Aorta (tissue), 5 donors: Measurements from ENCODE around the gene MCUB. TPM values are rescaled to one million over a fixed set of nuclear protein-coding genes. Genes with fewer than 3 reads are reported as not detected.
"Not testable (repeated sequence)": the region's sequence is repeated elsewhere in the genome, so short reads cannot be mapped to it uniquely, and the experiment has no call there.

Experiments used
- ATAC-seq: fragments of 200-7000 bp; cut with Tn5 transposase; one replicate; pipeline ENCODE4 v1.9.1; 2022; ENCODE audit warnings: moderate library complexity; ENCODE audit not compliant: low FRiP score
- DNase-seq, 2 donors: peaks; one replicate each; pipeline ENCODE4 v3.0.0-alpha.2; 2020
- H3K27ac ChIP-seq, 2 donors: one replicate each; pipeline ENCODE4 v1.5.1; 2013; ENCODE audit warnings: low read length in 2 of 2, mild to moderate bottlenecking in 2 of 2, moderate library complexity in 2 of 2, control low read depth in 1 of 2, inconsistent platforms in 1 of 2, low read depth in 1 of 2
- H3K27me3 ChIP-seq, 2 donors: one replicate each; pipeline ENCODE4 v1.6.1; 2013; ENCODE audit warnings: control low read depth in 1 of 2, low read length in 1 of 2, mild to moderate bottlenecking in 1 of 2, moderate library complexity in 1 of 2; ENCODE audit not compliant: insufficient read depth in 2 of 2, control insufficient read depth in 1 of 2
- H3K36me3 ChIP-seq, 2 donors: one replicate each; pipeline ENCODE4 v1.6.1; 2013; ENCODE audit warnings: control low read depth in 1 of 2, low read length in 1 of 2, mild to moderate bottlenecking in 1 of 2; ENCODE audit not compliant: insufficient read depth in 2 of 2, control insufficient read depth in 1 of 2
- H3K4me1 ChIP-seq, 2 donors: one replicate each; pipeline ENCODE4 v1.6.1; 2013; ENCODE audit warnings: low read length in 2 of 2, control low read depth in 1 of 2, mild to moderate bottlenecking in 1 of 2, moderate library complexity in 1 of 2; ENCODE audit not compliant: insufficient read depth in 2 of 2, control insufficient read depth in 1 of 2
- H3K4me3 ChIP-seq, 2 donors: one replicate each; pipeline ENCODE4 v1.5.1; 2013; ENCODE audit warnings: low read length in 2 of 2, control low read depth in 1 of 2, mild to moderate bottlenecking in 1 of 2
- H3K9me3 ChIP-seq: one replicate; pipeline ENCODE4 v1.6.1; 2013; ENCODE audit warnings: mild to moderate bottlenecking, low read length; ENCODE audit not compliant: control insufficient read depth
- WGBS, 2 donors: extraction: QIAGEN DNeasy Blood & Tissue Kit; methylation state at CpG; one replicate each; pipeline ENCODE4 v1.1.7; 2013; 5-methylcytosine and 5-hydroxymethylcytosine counted together
- intact Hi-C, 2 donors: fragments of 100-400 bp; cut with DNase I; formaldehyde crosslinking; loops; one replicate each; pipeline versions ENCODE4 v1.14.2 to v1.15.0; 2022
- polyA plus RNA-seq, 2 donors: library from polyadenylated mRNA; stranded (reverse); fragments of 200-250 nt; gene quantifications; one replicate each; pipeline ENCODE4 v1.2.3, GENCODE V29; 2013
- total RNA-seq, 2 donors: library from RNA; stranded (reverse); fragmentation: NEBNext Ultra II Directional; extraction: Animal tissue kit (Norgen Biotek cat#: 25700); gene quantifications; one replicate each; pipeline ENCODE4 v1.2.1, GENCODE V29; 2021
- donor health status: healthy with polysubstance abuse.
- donor health status: Bipolar disorder and iron deficiency.
- donor health status: DM: no; HTN: no; CAD: no.
- donor health status: DM: no; HTN: no; CAD: no.
- donor health status: DM: yes; HTN: yes; CAD: no.

Gene MCUB
- total and polyA plus RNA-seq, 4 donors, result 2.7 to 25.6 (median 8.3) TPM

DNA sequence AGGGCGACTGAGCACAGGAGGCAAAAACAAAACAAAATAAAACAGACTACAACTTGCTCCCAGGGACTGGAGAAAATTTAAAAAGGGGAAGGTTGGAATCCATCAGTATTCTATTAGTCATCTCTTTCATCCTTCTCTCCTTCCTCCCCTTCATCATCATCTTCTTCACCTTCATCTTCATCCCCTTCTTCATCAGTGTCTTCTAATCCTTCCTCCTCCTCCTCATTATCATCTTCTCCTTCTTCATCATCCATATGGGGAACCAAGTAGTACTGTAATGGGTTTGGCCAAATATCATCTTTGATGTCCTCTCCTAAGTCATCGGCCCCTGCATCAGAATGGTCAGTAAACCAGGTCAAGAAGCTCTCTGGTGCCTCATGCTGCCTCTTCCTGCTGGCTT is 6.9 kb upstream of the MCUB start:
- Histone ChIP-seq H3K9me3 (no peaks in the 10 kb centered on the region), H3K4me3 (no peak overlapping the region), H3K4me1 (no peaks in the 10 kb centered on the region), H3K36me3 (no peaks in the 10 kb centered on the region), H3K27me3 (no peaks in the 10 kb centered on the region), H3K27ac (no peak overlapping the region)
- ATAC-seq, result no peak
- DNase-seq, result no peak
- intact Hi-C loops, result no loop called here
- 98 to 100% methylated on average over 2 of the region's 2 CpGs for WGBS, 2 donors

DNA sequence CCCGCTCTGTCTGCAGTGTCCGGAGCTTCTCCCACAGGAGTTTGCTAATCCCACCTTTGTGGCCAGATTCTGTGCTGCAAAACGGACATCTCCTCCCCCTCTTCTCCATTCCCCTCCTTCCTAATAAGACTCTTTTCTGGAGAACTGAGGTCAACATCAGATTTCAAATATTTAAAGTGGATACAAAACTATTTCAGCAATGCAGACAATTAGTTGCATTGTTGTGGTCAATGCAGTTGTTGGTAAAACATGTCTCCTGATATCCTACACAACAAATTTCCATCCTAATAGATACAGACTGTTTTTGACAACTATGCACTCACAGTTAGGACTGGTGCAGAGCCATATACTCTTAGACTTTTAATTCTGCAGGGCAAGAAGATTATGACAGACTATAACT is 5.1 kb upstream of the MCUB start:
- Histone ChIP-seq H3K36me3 (no peaks in the 10 kb centered on the region), H3K4me3 (no peak overlapping the region), H3K9me3 (no peaks in the 10 kb centered on the region), H3K27me3 (no peaks in the 10 kb centered on the region), H3K27ac (no peak overlapping the region), H3K4me1 (no peaks in the 10 kb centered on the region)
- ATAC-seq (no peak), DNase-seq (no peak)
- intact Hi-C loops, result no loop called here
- 89% methylated on average over 3 of the region's 3 CpGs for WGBS, 2 donors

DNA sequence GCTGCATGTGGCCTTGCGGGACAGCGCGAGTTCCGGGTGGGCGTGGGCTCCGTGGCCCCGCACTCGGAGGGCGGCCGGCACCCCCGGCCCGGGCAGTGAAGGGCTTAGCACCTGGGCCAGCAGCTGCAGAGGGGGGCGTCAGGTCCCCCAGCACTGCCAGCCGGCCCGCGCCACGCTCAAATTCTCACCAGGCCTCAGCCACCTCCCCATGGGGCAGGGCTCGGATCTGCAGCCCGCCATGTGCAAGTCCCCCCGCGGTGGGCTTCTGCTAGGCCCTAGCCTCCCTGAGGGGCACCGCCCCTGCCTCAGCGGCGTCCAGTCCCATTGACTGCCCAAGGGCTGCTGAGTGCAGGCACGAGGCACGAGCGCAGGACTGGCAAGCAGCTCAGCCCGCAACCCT is 2.6 kb upstream of the MCUB start:
- Histone ChIP-seq H3K9me3 (no peaks in the 10 kb centered on the region), H3K27ac (no peak overlapping the region), H3K4me1 (no peaks in the 10 kb centered on the region), H3K4me3 (no peak overlapping the region), H3K27me3 (no peaks in the 10 kb centered on the region), H3K36me3 (no peaks in the 10 kb centered on the region)
- DNase-seq (no peak), ATAC-seq (no peak)
- WGBS, 2 donors, result 97 to 98% methylated on average over 28 of the region's 28 CpGs
- intact Hi-C loops, result no loop called here

DNA sequence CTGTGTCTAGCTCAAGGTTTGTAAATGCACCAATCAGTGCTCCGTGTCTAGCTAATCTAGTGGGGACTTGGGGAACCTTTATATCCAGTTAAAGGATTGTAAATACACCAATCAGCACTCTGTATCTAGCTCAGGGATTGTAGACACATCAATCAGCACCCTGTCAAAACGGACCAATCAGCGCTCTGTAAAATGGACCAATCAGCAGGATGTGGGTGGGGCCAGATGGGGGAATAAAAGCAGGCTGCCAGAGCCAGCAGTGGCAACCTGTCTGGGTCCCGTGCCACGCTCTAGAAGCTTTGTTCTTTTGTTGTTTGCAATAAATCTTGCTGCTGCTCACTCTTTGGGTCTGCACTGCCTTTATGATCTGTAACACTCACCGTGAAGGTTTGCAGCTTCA is 2.0 kb upstream of the MCUB start:
- ATAC-seq, H3K4me1 ChIP-seq, DNase-seq, H3K36me3 ChIP-seq, H3K9me3 ChIP-seq, H3K27ac ChIP-seq, H3K4me3 ChIP-seq, intact Hi-C loops, H3K27me3 ChIP-seq: not testable (repeated sequence)
- WGBS, 2 donors, result 90 to 94% methylated on average over 6 of the region's 6 CpGs

DNA sequence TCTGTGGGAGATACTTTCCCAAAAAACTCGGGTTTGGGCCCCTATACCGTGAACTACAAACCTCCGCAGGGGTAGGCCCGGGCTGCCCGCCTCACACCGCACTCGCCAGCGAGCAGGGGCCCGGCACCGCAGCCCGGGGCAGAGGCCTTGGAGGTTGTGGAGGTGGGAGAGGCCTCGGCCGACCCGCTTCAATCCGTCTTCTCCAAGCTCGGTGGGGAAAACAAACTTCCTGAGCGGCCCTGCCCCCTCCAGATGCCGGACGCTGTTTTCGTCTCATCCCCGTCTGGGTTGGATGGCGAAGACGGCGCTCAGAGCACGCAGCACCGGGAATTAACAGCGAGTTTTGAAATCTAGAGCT is 442 bp upstream of the MCUB start:
- H3K27me3 ChIP-seq, result no peaks in the 10 kb centered on the region
- H3K4me1 ChIP-seq, result no peaks in the 10 kb centered on the region
- intact Hi-C loops, result no loop called here
- no peaks in the 10 kb centered on the region for H3K36me3 ChIP-seq
- ATAC-seq (peak; percentile 58), DNase-seq (peak; percentile 57 to 80)
- no peaks in the 10 kb centered on the region for H3K9me3 ChIP-seq
- 17 to 21% methylated on average over 27 of the region's 27 CpGs for WGBS, 2 donors
- H3K4me3 ChIP-seq, result peak overlapping the region; percentile 50 to 77
- H3K27ac ChIP-seq, result no peak overlapping the region

DNA sequence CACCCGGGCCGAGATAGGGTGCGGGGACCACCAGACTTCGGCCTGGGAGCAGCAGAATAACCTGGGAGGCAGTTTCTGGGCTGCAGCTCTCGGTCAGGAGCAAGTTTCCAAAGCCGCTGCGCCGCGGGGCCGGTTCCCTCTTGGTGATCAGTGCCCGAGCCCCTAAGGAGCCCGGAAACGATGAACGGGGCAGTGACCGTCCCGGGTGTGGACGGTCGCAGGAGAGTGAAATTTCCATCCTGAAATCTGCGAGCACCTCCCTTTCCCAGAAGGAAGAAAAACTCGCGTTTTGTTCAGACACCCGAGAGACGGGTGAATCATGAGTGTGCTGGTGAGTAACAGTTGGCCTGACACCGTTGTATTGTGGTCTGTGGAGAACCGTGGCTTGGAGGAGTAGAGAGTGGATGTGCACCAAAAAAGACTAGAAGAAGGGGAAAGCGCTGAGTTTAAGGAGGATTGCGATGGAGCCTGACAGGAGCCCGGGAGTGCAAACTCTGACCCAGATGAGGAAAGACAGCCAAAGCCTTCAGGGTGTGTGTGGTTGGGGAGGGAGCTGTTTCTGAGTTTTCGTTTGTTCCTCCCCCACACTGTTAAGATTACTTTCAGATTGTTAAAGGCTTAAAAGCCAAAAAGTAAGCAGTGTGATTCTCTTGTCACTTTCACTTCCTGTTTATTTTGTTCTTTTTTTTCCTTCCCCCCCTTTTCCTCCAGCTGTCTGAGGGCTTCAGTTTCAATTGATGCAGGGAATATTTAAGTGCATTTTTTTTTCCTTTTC is 828 bp downstream of the MCUB start:
- Histone ChIP-seq H3K36me3 (no peaks in the 10 kb centered on the region), H3K27me3 (no peaks in the 10 kb centered on the region), H3K27ac (no peak overlapping the region), H3K4me3 (peak overlapping the region; percentile 50 to 77), H3K9me3 (no peaks in the 10 kb centered on the region), H3K4me1 (no peaks in the 10 kb centered on the region)
- ATAC-seq (peak; percentile 88), DNase-seq (peak; percentile 69 to 85)
- WGBS, 2 donors, result 0% methylated on average over 29 of the region's 29 CpGs
- intact Hi-C loops, result loop anchor here in 1 of 2 donors (10.0 kb wide), 1 partner anchor 126 kb away; the partner anchor contains the start of gene SEC24B

DNA sequence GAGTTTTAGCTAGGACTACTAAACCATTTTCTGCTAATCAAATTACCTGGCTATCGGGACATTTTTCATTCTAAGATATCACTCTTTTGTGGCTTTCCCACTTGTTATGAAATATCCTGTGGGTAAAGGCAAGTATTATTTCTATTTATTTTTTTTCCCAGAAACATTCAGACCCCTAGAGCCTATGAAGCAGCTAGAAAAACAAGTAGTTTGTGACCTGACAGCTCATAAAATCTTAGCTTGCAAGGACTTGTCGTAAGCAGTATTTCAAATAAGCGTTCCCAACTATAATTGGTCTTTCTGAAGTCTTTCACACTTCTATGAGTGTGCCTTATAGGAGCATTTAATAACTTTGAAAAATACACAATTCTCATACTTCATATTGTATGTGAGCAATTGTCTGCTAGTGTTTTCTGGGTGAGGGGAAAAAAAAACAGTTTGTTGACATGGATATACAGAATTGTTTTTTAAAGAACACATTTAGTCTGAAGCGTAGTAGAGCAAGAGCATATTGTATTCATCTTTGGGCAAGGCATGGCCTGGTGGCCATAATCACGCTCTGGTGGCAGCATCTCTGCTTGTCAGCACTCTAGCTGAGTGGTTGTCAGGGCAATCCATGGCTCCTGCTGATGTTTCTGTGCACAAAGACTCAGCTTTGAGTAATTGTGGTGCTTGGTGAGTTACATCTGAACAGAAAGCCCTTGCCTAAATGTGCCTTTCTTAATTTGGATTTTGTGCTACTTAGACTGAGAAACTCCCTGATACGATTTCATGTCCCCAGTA is 2.6 kb downstream of the MCUB start:
- ATAC-seq (no peak), DNase-seq (no peak)
- Histone ChIP-seq H3K27me3 (no peaks in the 10 kb centered on the region), H3K4me1 (no peaks in the 10 kb centered on the region), H3K36me3 (no peaks in the 10 kb centered on the region), H3K9me3 (no peaks in the 10 kb centered on the region), H3K4me3 (no peak overlapping the region), H3K27ac (no peak overlapping the region)
- 94 to 95% methylated on average over 6 of the region's 6 CpGs for WGBS, 2 donors
- intact Hi-C loops, result loop anchor here in 1 of 2 donors (10.0 kb wide), 1 partner anchor 128 kb away; the partner anchor contains the start of gene SEC24B

DNA sequence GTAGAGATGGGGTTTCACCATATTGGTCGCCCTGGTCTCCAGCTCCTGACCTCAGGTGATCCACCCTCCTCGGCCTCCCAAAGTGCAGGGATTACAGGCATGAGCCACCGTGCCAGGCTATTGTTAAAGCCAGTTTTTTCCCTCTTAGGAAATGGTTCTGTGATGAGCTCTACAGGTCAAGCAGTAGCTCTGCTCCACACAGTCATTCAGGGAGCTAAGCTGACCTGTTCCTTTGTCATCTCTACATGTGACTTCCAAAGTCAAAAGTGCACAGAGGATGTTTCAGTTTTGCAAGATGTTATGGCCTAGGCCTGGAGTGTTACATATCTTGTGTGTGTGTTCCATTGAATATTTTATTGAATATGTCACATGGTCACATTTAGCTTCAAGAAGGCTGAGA is 11.4 kb downstream of the MCUB start:
- DNase-seq (no peak), ATAC-seq (no peak)
- H3K9me3 ChIP-seq, result peaks cover 2% of the 10 kb centered on the region
- H3K4me3 ChIP-seq, result no peak overlapping the region
- intact Hi-C loops, result no loop called here
- H3K4me1 ChIP-seq, result no peaks in the 10 kb centered on the region
- H3K27ac ChIP-seq, result no peak overlapping the region
- no peaks in the 10 kb centered on the region for H3K36me3 ChIP-seq
- H3K27me3 ChIP-seq, result no peaks in the 10 kb centered on the region
- WGBS, 2 donors, result 89 to 94% methylated on average over 3 of the region's 3 CpGs

DNA sequence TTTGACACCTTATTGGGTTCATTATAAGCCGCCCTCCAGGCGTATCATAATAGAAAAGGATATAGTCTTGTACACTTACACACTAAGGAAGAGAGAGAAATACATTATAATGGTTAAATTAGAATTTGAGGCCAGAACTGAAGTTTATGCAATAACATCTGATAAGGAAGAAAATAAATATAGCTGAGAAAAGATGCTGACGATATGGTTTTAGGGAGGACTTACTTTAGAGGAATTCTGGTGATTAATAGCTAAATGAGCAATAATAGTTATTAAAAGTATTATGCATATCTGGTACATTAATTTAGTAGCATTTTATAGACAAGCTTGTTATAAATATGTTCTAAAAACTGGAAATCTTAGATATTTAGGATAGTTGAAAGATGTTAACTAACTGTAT is 12.1 kb downstream of the MCUB start:
- Histone ChIP-seq H3K27ac (no peak overlapping the region), H3K9me3 (peaks cover 2% of the 10 kb centered on the region), H3K36me3 (no peaks in the 10 kb centered on the region), H3K4me1 (no peaks in the 10 kb centered on the region), H3K27me3 (no peaks in the 10 kb centered on the region), H3K4me3 (no peak overlapping the region)
- intact Hi-C loops, result no loop called here
- no peak for ATAC-seq
- no peak for DNase-seq
- WGBS, 2 donors, result 85 to 88% methylated on average over 3 of the region's 3 CpGs
